AG20443 (cell line): ENCODE data around the gene VEPH1.

Experiments used
- DNase-seq: peaks from one replicate; pipeline ENCODE4 v3.0.0; 2012; ENCODE audit warnings: low spot score, mixed read lengths

Gene VEPH1

GRCh38 chr3:157502916-157503595, at the start of gene VEPH1:
Gene VEPH1 (minus strand): TSS chr3:157503416. CDS start chr3:157495349, 8,067 bp downstream.
- no peak for DNase-seq

GRCh38 chr3:157551961-157552360, 48.7 kb upstream of the VEPH1 start:
- DNase-seq = no peak

GRCh38 chr3:157549498-157549897, 46.3 kb upstream of the VEPH1 start:
- no peak for DNase-seq

GRCh38 chr3:157544501-157545130, 41.4 kb upstream of the VEPH1 start:
- DNase-seq = peak; percentile 60

GRCh38 chr3:157543501-157544035, 40.4 kb upstream of the VEPH1 start:
- no peak for DNase-seq

GRCh38 chr3:157542711-157543500, 39.7 kb upstream of the VEPH1 start:
- DNase-seq = peak; percentile 91

- no peak for DNase-seq
Observed at GRCh38 chr3:157541506-157542236, 38.5 kb upstream of the VEPH1 start.

- DNase-seq = no peak
Observed at GRCh38 chr3:157540656-157541055, 37.4 kb upstream of the VEPH1 start.

GRCh38 chr3:157535667-157536066, 32.5 kb upstream of the VEPH1 start:
- no peak for DNase-seq

GRCh38 chr3:157534725-157535161, 31.5 kb upstream of the VEPH1 start:
- no peak for DNase-seq

- DNase-seq = peak; percentile 70
Observed at GRCh38 chr3:157533298-157534070, 30.3 kb upstream of the VEPH1 start.

GRCh38 chr3:157532529-157533297, 29.5 kb upstream of the VEPH1 start:
- DNase-seq = peak; percentile 72

GRCh38 chr3:157531771-157532170, 28.6 kb upstream of the VEPH1 start:
- no peak for DNase-seq

- DNase-seq = no peak
Observed at GRCh38 chr3:157531301-157531660, 28.1 kb upstream of the VEPH1 start.

- DNase-seq = peak; percentile 27
Observed at GRCh38 chr3:157530637-157531300, 27.6 kb upstream of the VEPH1 start.

GRCh38 chr3:157529751-157530150, 26.5 kb upstream of the VEPH1 start:
- DNase-seq = no peak

- DNase-seq = no peak
Observed at GRCh38 chr3:157529085-157529484, 25.9 kb upstream of the VEPH1 start.

- DNase-seq = no peak
Observed at GRCh38 chr3:157527131-157527881, 24.1 kb upstream of the VEPH1 start.

GRCh38 chr3:157526036-157526435, 22.8 kb upstream of the VEPH1 start:
- no peak for DNase-seq
